ENCODE data around the gene JMJD7.

The JMJD7 gene

GRCh38 chr15:41842229-41842628 is 14.3 kb downstream of the JMJD7 start:
- no peak overlapping the region for H3K4me3 ChIP-seq (ENCODE audit: low read depth, low read length)
- TF ChIP-seq CTCF (IDR thresholded peaks at IDR 0.05; ENCODE audit: borderline replicate concordance, insufficient read depth, low read depth, low read length) = no peak

- H3K4me3 ChIP-seq (ENCODE audit: low read depth, low read length) = no peak overlapping the region
- TF ChIP-seq CTCF (IDR thresholded peaks at IDR 0.05; ENCODE audit: borderline replicate concordance, insufficient read depth, low read depth, low read length) = no peak
These were observed 15.7 kb downstream of the JMJD7 start for GRCh38 chr15:41843571-41843970.

GRCh38 chr15:41844814-41845213 is 16.9 kb downstream of the JMJD7 start:
- no peak overlapping the region for H3K4me3 ChIP-seq (ENCODE audit: low read depth, low read length)
- TF ChIP-seq CTCF (IDR thresholded peaks at IDR 0.05; ENCODE audit: borderline replicate concordance, insufficient read depth, low read depth, low read length) = no peak

- TF ChIP-seq CTCF (IDR thresholded peaks at IDR 0.05; ENCODE audit: borderline replicate concordance, insufficient read depth, low read depth, low read length) = no peak
- no peak overlapping the region for H3K4me3 ChIP-seq (ENCODE audit: low read depth, low read length)
These were observed 19.3 kb downstream of the JMJD7 start for GRCh38 chr15:41847206-41847605.

GRCh38 chr15:41847981-41848380 is 20.1 kb downstream of the JMJD7 start:
- no peak for TF ChIP-seq CTCF (IDR thresholded peaks at IDR 0.05; ENCODE audit: borderline replicate concordance, insufficient read depth, low read depth, low read length)
- H3K4me3 ChIP-seq (ENCODE audit: low read depth, low read length) = no peak overlapping the region

- TF ChIP-seq CTCF (IDR thresholded peaks at IDR 0.05; ENCODE audit: borderline replicate concordance, insufficient read depth, low read depth, low read length) = no peak
These were observed 20.7 kb downstream of the JMJD7 start for GRCh38 chr15:41848631-41849030.

GRCh38 chr15:41849204-41849603 is 21.3 kb downstream of the JMJD7 start:
- H3K4me3 ChIP-seq (ENCODE audit: low read depth, low read length) = no peak overlapping the region
- no peak for TF ChIP-seq CTCF (IDR thresholded peaks at IDR 0.05; ENCODE audit: borderline replicate concordance, insufficient read depth, low read depth, low read length)

More at GRCh38 chr15:41848631-41849030, 20.7 kb downstream of the JMJD7 start:
- no peak overlapping the region for H3K4me3 ChIP-seq (ENCODE audit: low read depth, low read length)

Data from GM12875 (cell line).